GM19397 (cell line): Measurements from ENCODE around the gene UBFD1.
"Not testable (repeated sequence)": the region's sequence is repeated elsewhere in the genome, so short reads cannot be mapped to it uniquely, and the experiment has no call there.

ENCODE experiments used
- ATAC-seq: cut with Tn5 transposase; IDR thresholded peaks from one replicate; pipeline ENCODE4 v1.9.1; 2021; ENCODE audit warnings: mild to moderate bottlenecking, moderate library complexity; ENCODE audit not compliant: unreplicated experiment

Gene UBFD1

GRCh38 chr16:23595951-23596720 lies 38.6 kb downstream of the UBFD1 start, which contains the start of gene NDUFAB1:
Gene NDUFAB1 (minus strand): TSS chr16:23596316. CDS start chr16:23596290, 26 bp downstream.
- ATAC-seq = peak; percentile 93

- no peak for ATAC-seq
Measured at GRCh38 chr16:23597003-23597756, 39.7 kb downstream of the UBFD1 start.

GRCh38 chr16:23607726-23608125 lies 50.2 kb downstream of the UBFD1 start:
- ATAC-seq = no peak

- no peak for ATAC-seq
Measured at GRCh38 chr16:23608194-23608593, 50.7 kb downstream of the UBFD1 start.

- no peak for ATAC-seq
Measured at GRCh38 chr16:23609929-23610328, 52.4 kb downstream of the UBFD1 start.

GRCh38 chr16:23610905-23611304 lies 53.4 kb downstream of the UBFD1 start:
- not testable (repeated sequence) for ATAC-seq

GRCh38 chr16:23611936-23612335 lies 54.4 kb downstream of the UBFD1 start:
- no peak for ATAC-seq

- no peak for ATAC-seq
Measured at GRCh38 chr16:23615805-23616204, 58.3 kb downstream of the UBFD1 start.
